ES-I3 (cell line): ENCODE data around the gene SNRNP70.

ENCODE experiments used
- H3K36me3 ChIP-seq: 2 replicates; pipeline ENCODE4 v1.6.1; 2013; ENCODE audit warnings: mild to moderate bottlenecking, low read length, control low read depth, moderate library complexity; ENCODE audit not compliant: insufficient read depth
- H3K4me1 ChIP-seq: 2 replicates; pipeline ENCODE4 v1.6.1; 2013; ENCODE audit warnings: mild to moderate bottlenecking, control low read depth, low read length; ENCODE audit not compliant: insufficient read depth
- H3K9ac ChIP-seq: 2 replicates; pipeline ENCODE4 v1.6.1; 2013; ENCODE audit warnings: low read depth, mild to moderate bottlenecking, low read length, moderate library complexity
- H3K9me3 ChIP-seq: 2 replicates; pipeline ENCODE4 v1.6.1; 2013; ENCODE audit warnings: mild to moderate bottlenecking, low read length, moderate library complexity; ENCODE audit not compliant: control insufficient read depth, insufficient read depth

The SNRNP70 gene

DNA sequence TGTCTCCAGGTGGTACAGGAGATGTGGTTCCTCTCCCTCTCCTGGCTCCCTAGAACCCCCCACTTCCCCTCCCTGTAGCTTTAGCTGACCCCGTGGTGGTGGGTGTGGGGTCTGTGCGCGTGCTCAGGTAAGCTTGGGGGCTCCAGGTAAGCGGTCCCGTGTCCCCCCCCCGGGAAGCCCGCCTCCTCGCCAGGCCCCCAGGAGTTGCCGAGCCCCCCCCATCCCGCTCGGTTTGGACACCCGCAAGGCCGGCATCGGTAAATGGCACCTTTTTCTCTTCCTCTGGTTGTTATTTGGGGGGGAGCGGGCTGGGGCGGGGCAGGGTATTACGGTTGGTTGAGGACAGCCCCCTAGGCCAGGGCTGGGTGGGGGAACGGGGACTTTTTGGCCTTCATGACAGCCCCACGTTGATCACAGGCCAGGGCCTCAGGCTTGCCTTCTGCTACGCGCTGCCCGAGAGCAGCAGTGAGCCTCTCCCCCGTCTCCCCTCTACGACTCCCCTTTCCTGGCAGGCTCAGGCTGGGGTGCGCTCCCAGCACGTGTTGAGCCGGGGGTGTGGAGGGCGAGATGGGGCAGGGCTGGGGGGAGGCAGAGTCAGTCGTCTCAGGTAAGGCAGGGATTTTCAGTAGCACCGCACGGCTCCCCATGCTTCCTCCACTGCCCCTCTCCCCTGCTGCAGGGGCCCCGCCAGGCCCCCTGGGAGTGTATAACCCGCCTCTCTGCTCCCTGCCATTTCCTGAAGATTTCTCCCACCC, 18.3 kb downstream of the SNRNP70 start:
- peaks cover 47% of the 10 kb centered on the region for H3K36me3 ChIP-seq
- H3K9ac ChIP-seq, result no peak overlapping the region
- H3K9me3 ChIP-seq, result no peaks in the 10 kb centered on the region
- peaks cover 5% of the 10 kb centered on the region; the same call in 1 of the 2 replicates for H3K4me1 ChIP-seq

- Histone ChIP-seq H3K9me3 (no peaks in the 10 kb centered on the region), H3K9ac (no peak overlapping the region), H3K36me3 (peaks cover 39% of the 10 kb centered on the region), H3K4me1 (peaks cover 6% of the 10 kb centered on the region; the same call in 1 of the 2 replicates)
Observed at GRCh38 chr19:49104229-49104864, 19.1 kb downstream of the SNRNP70 start.

- Histone ChIP-seq H3K9ac (no peak overlapping the region), H3K9me3 (no peaks in the 10 kb centered on the region), H3K36me3 (peaks cover 24% of the 10 kb centered on the region), H3K4me1 (peaks cover 4% of the 10 kb centered on the region; the same call in 1 of the 2 replicates)
Observed at GRCh38 chr19:49106648-49107135, 21.4 kb downstream of the SNRNP70 start.

DNA sequence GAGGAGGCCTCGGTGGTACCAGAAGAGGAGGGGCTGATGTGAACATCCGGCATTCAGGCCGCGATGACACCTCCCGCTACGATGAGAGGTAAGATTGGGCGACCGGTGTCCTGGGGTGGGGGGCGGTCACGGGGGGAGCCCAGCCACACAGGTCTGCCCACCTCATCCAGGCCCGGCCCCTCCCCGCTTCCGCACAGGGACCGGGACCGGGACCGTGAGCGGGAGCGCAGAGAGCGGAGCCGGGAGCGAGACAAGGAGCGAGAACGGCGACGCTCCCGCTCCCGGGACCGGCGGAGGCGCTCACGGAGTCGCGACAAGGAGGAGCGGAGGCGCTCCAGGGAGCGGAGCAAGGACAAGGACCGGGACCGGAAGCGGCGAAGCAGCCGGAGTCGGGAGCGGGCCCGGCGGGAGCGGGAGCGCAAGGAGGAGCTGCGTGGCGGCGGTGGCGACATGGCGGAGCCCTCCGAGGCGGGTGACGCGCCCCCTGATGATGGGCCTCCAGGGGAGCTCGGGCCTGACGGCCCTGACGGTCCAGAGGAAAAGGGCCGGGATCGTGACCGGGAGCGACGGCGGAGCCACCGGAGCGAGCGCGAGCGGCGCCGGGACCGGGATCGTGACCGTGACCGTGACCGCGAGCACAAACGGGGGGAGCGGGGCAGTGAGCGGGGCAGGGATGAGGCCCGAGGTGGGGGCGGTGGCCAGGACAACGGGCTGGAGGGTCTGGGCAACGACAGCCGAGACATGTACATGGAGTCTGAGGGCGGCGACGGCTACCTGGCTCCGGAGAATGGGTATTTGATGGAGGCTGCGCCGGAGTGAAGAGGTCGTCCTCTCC, 22.6 kb downstream of the SNRNP70 start:
- H3K9ac ChIP-seq, result no peak overlapping the region
- H3K36me3 ChIP-seq, result peaks cover 19% of the 10 kb centered on the region
- no peaks in the 10 kb centered on the region for H3K9me3 ChIP-seq
- peaks cover 4% of the 10 kb centered on the region; the same call in 1 of the 2 replicates for H3K4me1 ChIP-seq

GRCh38 chr19:49109051-49109450, 23.8 kb downstream of the SNRNP70 start:
- Histone ChIP-seq H3K36me3 (peaks cover 15% of the 10 kb centered on the region), H3K9me3 (no peaks in the 10 kb centered on the region), H3K4me1 (peaks cover 4% of the 10 kb centered on the region; the same call in 1 of the 2 replicates), H3K9ac (no peak overlapping the region)

DNA sequence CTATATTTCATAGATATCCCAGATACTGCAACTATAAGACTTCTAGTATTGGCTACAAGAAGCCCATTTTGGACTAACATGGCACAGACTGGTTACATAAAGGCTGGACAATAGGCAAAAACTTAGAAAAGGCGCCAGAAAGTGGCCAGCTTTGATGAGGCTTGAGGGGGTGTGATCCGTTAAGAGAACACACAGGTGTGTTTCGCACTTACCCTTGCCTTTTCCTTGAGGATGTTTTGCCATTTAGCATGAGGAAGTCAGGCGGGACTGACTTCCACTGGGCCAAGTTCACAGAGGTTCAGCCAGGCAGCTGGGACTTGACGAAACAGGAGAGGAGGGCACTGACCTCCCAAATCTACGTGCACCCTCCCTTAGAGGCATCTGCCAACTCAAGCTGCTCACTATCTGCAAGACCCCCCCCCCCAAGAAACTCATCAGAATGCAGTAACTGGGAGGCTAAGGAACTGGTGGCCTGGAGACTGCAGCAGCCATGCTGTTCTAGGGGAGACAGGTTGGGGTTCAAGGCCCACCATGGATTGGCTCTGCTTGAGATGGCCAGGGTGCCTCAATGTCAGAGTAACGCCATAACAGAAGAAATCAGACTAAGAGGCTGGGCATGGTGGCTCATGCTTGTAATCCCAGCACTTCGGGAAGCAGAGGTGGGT, 24.4 kb downstream of the SNRNP70 start:
- H3K4me1 ChIP-seq, result peaks cover 4% of the 10 kb centered on the region; the same call in 1 of the 2 replicates
- H3K9me3 ChIP-seq, result no peaks in the 10 kb centered on the region
- no peak overlapping the region for H3K9ac ChIP-seq
- peaks cover 15% of the 10 kb centered on the region for H3K36me3 ChIP-seq

- peaks cover 4% of the 10 kb centered on the region; the same call in 1 of the 2 replicates for H3K4me1 ChIP-seq
- H3K9me3 ChIP-seq, result no peaks in the 10 kb centered on the region
- H3K9ac ChIP-seq, result no peak overlapping the region
- peaks cover 15% of the 10 kb centered on the region; the same call in 1 of the 2 replicates for H3K36me3 ChIP-seq
Observed at GRCh38 chr19:49110567-49110966, 25.3 kb downstream of the SNRNP70 start.

GRCh38 chr19:49111218-49111998, 26.2 kb downstream of the SNRNP70 start:
- Histone ChIP-seq H3K4me1 (peaks cover 4% of the 10 kb centered on the region; the same call in 1 of the 2 replicates), H3K36me3 (peaks cover 15% of the 10 kb centered on the region; the same call in 1 of the 2 replicates)

GRCh38 chr19:49113762-49114629, 28.7 kb downstream of the SNRNP70 start, which contains the start of gene LIN7B:
Gene LIN7B (plus strand): TSS chr19:49114370. CDS start chr19:49114405, 35 bp downstream.
- Histone ChIP-seq H3K4me1 (no peaks in the 10 kb centered on the region; the same call in 1 of the 2 replicates), H3K9me3 (no peaks in the 10 kb centered on the region), H3K9ac (peak within 1 kb of the TSS; percentile 58), H3K36me3 (no peaks in the 10 kb centered on the region)

More at GRCh38 chr19:49111218-49111998, 26.2 kb downstream of the SNRNP70 start:
- Histone ChIP-seq H3K9ac (no peak overlapping the region), H3K9me3 (no peaks in the 10 kb centered on the region)

GRCh38 chr19:49114630-49115363, 29.5 kb downstream of the SNRNP70 start:
- Histone ChIP-seq H3K36me3 (no peaks in the 10 kb centered on the region), H3K9ac (peak overlapping the region; percentile 58; the same call in 1 of the 2 replicates), H3K9me3 (no peaks in the 10 kb centered on the region), H3K4me1 (no peaks in the 10 kb centered on the region; the same call in 1 of the 2 replicates)

DNA sequence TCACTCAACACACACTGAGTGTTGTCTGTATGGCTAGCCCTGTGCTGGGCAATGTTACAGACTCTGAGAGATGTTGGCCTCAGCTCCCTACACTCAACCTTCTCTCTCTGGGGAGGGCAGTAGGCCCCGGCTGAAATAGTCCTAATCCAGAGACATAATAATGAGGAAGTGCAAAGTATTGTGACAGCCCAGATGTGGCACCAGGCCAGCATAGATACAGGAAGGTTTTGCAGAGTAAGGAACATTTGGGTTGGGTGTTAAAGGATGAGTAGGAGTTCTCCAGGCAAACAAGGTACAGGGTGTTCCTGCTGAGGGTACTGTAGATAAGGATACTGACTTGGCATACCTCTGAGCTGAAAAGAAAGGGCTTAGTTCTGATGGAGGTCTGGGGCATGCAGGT, 31.3 kb downstream of the SNRNP70 start:
- H3K9me3 ChIP-seq, result no peaks in the 10 kb centered on the region
- no peaks in the 10 kb centered on the region; the same call in 1 of the 2 replicates for H3K4me1 ChIP-seq
- H3K9ac ChIP-seq, result no peak overlapping the region
- no peaks in the 10 kb centered on the region for H3K36me3 ChIP-seq
